Measurements from ENCODE around the gene CD302.

- TF ChIP-seq POLR2AphosphoS5 (IDR thresholded peaks at IDR 0.05) (no peak), CTCF (IDR thresholded peaks at IDR 0.05) (no peak)
Measured at GRCh38 chr2:159832026-159832425, 34.0 kb upstream of the CD302 start.

Data from stomach (tissue), 4 donors.